Loucy (cell line): ENCODE results near the gene KCNA2.
A peak's percentile ranks its signal among the peaks of the same experiment; 100 is the strongest.

Experiments
- EZH2phosphoT487 ChIP-seq: fragments of 200-600 bp; IDR thresholded peaks from 2 replicates; pipeline ENCODE4 v1.6.1; 2018; ENCODE audit warnings: antibody characterized with exemption, mild to moderate bottlenecking, moderate library complexity, borderline replicate concordance
- TF ChIP-seq, protein P1 (sequence below): fragments of 200-600 bp; sonication (generic); conservative IDR thresholded peaks from 2 replicates; pipeline ENCODE4 v1.5.1; 2014; ENCODE audit warnings: mild to moderate bottlenecking, antibody characterized with exemption, low read length

DNA sequence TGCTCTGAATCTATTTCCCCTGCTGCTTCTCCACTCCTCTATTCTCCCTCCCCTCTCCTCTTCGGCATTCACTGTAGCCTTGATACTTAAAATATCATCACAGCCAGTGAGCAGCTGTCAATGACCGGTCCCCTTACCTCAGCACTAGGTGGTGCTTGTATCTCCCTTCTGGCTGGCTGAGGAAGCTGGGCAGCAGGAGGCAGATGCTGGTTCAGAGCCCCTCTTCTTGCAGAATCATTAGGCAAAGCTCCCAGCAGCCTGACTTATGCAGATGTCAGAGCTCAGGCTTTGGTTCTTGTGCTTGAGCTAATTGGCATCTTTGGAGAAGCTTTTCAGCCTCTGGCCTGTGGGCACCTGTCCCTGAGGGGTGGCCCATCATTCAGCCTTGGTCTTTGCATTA lies 31.9 kb upstream of the KCNA2 start:
- TF ChIP-seq, protein P1, sequence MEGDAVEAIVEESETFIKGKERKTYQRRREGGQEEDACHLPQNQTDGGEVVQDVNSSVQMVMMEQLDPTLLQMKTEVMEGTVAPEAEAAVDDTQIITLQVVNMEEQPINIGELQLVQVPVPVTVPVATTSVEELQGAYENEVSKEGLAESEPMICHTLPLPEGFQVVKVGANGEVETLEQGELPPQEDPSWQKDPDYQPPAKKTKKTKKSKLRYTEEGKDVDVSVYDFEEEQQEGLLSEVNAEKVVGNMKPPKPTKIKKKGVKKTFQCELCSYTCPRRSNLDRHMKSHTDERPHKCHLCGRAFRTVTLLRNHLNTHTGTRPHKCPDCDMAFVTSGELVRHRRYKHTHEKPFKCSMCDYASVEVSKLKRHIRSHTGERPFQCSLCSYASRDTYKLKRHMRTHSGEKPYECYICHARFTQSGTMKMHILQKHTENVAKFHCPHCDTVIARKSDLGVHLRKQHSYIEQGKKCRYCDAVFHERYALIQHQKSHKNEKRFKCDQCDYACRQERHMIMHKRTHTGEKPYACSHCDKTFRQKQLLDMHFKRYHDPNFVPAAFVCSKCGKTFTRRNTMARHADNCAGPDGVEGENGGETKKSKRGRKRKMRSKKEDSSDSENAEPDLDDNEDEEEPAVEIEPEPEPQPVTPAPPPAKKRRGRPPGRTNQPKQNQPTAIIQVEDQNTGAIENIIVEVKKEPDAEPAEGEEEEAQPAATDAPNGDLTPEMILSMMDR = 0 out of 2 replicates have a peak, but pooled peaks have one; percentile 24
- TF ChIP-seq EZH2phosphoT487 = no peak
